H1 (cell line): ENCODE measurements around the gene C5. TPM values are rescaled to one million over a fixed set of nuclear protein-coding genes. Genes with fewer than 3 reads are reported as not detected.

Source experiments
- CTCF ChIA-PET: fragments of 300-600 bp; sonication (Branson Sonifier 250); formaldehyde crosslinking; loops from one replicate; lab custom pipeline; 2021; ENCODE audit not compliant: partially characterized antibody; lab: Charles Lee
- POLR2A ChIA-PET: fragments of 300-600 bp; sonication (Branson Sonifier 250); formaldehyde crosslinking; loops from one replicate; lab custom pipeline; 2021; ENCODE audit warnings: inconsistent platforms; ENCODE audit not compliant: partially characterized antibody; lab: Charles Lee
- DNase-seq, 2 experiments: peaks; one replicate each; pipeline versions ENCODE4 v3.0.0 to v3.0.0-alpha.2; 2010 to 2022; ENCODE audit warnings: low spot score in 2 of 2, low read depth in 1 of 2, mixed read lengths in 1 of 2
- FAIRE-seq: peaks from 2 replicates; lab custom pipeline; 2011; peaks lifted over from hg19 to GRCh38; lab: Jason Lieb, UNC
- H2AFZ ChIP-seq: 2 replicates; pipeline ENCODE4 v1.8.1; 2012; ENCODE audit warnings: low read length, inconsistent platforms
- H2AK5ac ChIP-seq: 2 replicates; pipeline ENCODE4 v1.6.1; 2013; ENCODE audit warnings: low read depth, low read length
- H2BK120ac ChIP-seq: replicated peaks from 2 replicates; pipeline ENCODE3; 2013; ENCODE audit warnings: low read depth, low read length, inconsistent platforms
- H2BK12ac ChIP-seq: 2 replicates; pipeline ENCODE4 v1.6.1; 2013; ENCODE audit warnings: low read depth, low read length
- H2BK15ac ChIP-seq: 2 replicates; pipeline ENCODE4 v1.6.1; 2013; ENCODE audit warnings: low read length
- H2BK20ac ChIP-seq: 2 replicates; pipeline ENCODE4 v1.6.1; 2013; ENCODE audit warnings: low read length
- H2BK5ac ChIP-seq: 2 replicates; pipeline ENCODE4 v1.6.1; 2013; ENCODE audit warnings: low read depth, low read length
- H3K14ac ChIP-seq: 2 replicates; pipeline ENCODE4 v1.6.1; 2013; ENCODE audit warnings: inconsistent platforms; ENCODE audit not compliant: insufficient read length
- H3K18ac ChIP-seq: 2 replicates; pipeline ENCODE4 v1.6.1; 2013; ENCODE audit warnings: low read length; ENCODE audit errors: extremely low read depth
- H3K23ac ChIP-seq: 2 replicates; pipeline ENCODE4 v1.6.1; 2013; ENCODE audit warnings: inconsistent platforms; ENCODE audit not compliant: insufficient read length
- H3K23me2 ChIP-seq: 2 replicates; pipeline ENCODE4 v1.6.1; 2013; ENCODE audit warnings: low read depth, low read length
- H3K27ac ChIP-seq: 2 replicates; pipeline ENCODE4 v1.6.1; 2011; ENCODE audit warnings: low read depth, low read length, inconsistent platforms
- H3K27me3 ChIP-seq, 4 experiments: replicated peaks in 1 of 4; 1 replicate in 1 of 4; 2 replicates in 3 of 4; pipeline versions ENCODE4 v1.6.1 to v1.8.1; 2011 to 2013; ENCODE audit warnings: low read length in 3 of 4, mild to moderate bottlenecking in 3 of 4, inconsistent platforms in 2 of 4, mixed read lengths in 2 of 4, moderate library complexity in 1 of 4; ENCODE audit not compliant: control insufficient read depth in 3 of 4, insufficient read depth in 3 of 4; ENCODE audit errors: extremely low read depth in 1 of 4
- H3K36me3 ChIP-seq, 4 experiments: 2 replicates each; pipeline versions ENCODE4 v1.6.1 to v1.8.1; 2011 to 2013; ENCODE audit warnings: mild to moderate bottlenecking in 4 of 4, low read length in 3 of 4, moderate library complexity in 2 of 4, control low read depth in 1 of 4, inconsistent platforms in 1 of 4; ENCODE audit not compliant: insufficient read depth in 4 of 4, control insufficient read depth in 2 of 4
- H3K4ac ChIP-seq: replicated peaks from 2 replicates; pipeline ENCODE3; 2013; ENCODE audit warnings: low read length, low read depth, mixed read lengths, inconsistent platforms; ENCODE audit not compliant: insufficient read length
- H3K4me1 ChIP-seq, 4 experiments: replicated peaks in 1 of 4; 1 replicate in 1 of 4; 2 replicates in 3 of 4; pipeline versions ENCODE4 v1.6.1 to v1.8.1; 2011 to 2013; ENCODE audit warnings: low read length in 3 of 4, inconsistent platforms in 2 of 4, mixed read lengths in 1 of 4; ENCODE audit not compliant: insufficient read depth in 4 of 4, control insufficient read depth in 3 of 4
- H3K4me2 ChIP-seq, 2 experiments: 2 replicates each; pipeline versions ENCODE4 v1.6.1 to v1.8.1; 2011 to 2013; ENCODE audit warnings: low read depth in 2 of 2, low read length in 2 of 2, control low read depth in 1 of 2, inconsistent platforms in 1 of 2, mild to moderate bottlenecking in 1 of 2; ENCODE audit not compliant: insufficient read depth in 1 of 2
- H3K4me3 ChIP-seq, 4 experiments: fragments of 200-600, 300-600 bp in 1 of 4; sonication (generic), shearing (Covaris generic), sonication (Bioruptor Twin) in 1 of 4; 2 replicates each; pipeline versions ENCODE4 v1.5.1 to v1.8.1; 2011 to 2016; ENCODE audit warnings: low read length in 4 of 4, low read depth in 3 of 4, control low read depth in 2 of 4, inconsistent platforms in 2 of 4, mild to moderate bottlenecking in 2 of 4, mixed read lengths in 1 of 4, moderate library complexity in 1 of 4; ENCODE audit not compliant: insufficient read depth in 2 of 4; ENCODE audit errors: extremely low read depth in 1 of 4
- H3K56ac ChIP-seq: replicated peaks from 2 replicates; pipeline ENCODE3; 2013; ENCODE audit warnings: low read depth, mild to moderate bottlenecking, mixed read lengths, low read length, inconsistent platforms; ENCODE audit not compliant: insufficient read length
- H3K79me1 ChIP-seq: 2 replicates; pipeline ENCODE4 v1.6.1; 2013; ENCODE audit warnings: low read depth, low read length, control low read depth
- H3K79me2 ChIP-seq, 2 experiments: 2 replicates each; pipeline versions ENCODE4 v1.6.1 to v1.8.1; 2012 to 2013; ENCODE audit warnings: low read length in 2 of 2, mild to moderate bottlenecking in 2 of 2, inconsistent platforms in 1 of 2; ENCODE audit not compliant: insufficient read depth in 2 of 2, control insufficient read depth in 1 of 2
- H3K9ac ChIP-seq, 4 experiments: replicated peaks in 1 of 4; 1 replicate in 1 of 4; 2 replicates in 3 of 4; pipeline versions ENCODE4 v1.6.1 to v1.8.1; 2011 to 2013; ENCODE audit warnings: low read depth in 3 of 4, low read length in 3 of 4, control low read depth in 2 of 4, mild to moderate bottlenecking in 2 of 4, moderate library complexity in 2 of 4, inconsistent platforms in 1 of 4; ENCODE audit errors: extremely low read depth in 1 of 4
- H3K9me3 ChIP-seq, 2 experiments: 2 replicates each; pipeline versions ENCODE4 v1.6.1 to v1.8.1; 2012 to 2013; ENCODE audit warnings: mild to moderate bottlenecking in 2 of 2, moderate library complexity in 2 of 2, control low read depth in 1 of 2, inconsistent platforms in 1 of 2, low read depth in 1 of 2, low read length in 1 of 2, mixed read lengths in 1 of 2; ENCODE audit not compliant: insufficient read depth in 2 of 2
- H4K20me1 ChIP-seq, 2 experiments: replicated peaks in 1 of 2; 2 replicates each; pipeline versions ENCODE3 to v1.8.1; 2011 to 2013; ENCODE audit warnings: inconsistent platforms in 2 of 2, low read length in 2 of 2, mild to moderate bottlenecking in 1 of 2; ENCODE audit not compliant: insufficient read depth in 2 of 2, control insufficient read depth in 1 of 2
- H4K5ac ChIP-seq: 2 replicates; pipeline ENCODE4 v1.6.1; 2013; ENCODE audit warnings: low read length, low read depth, mixed read lengths, inconsistent platforms; ENCODE audit not compliant: insufficient read length
- H4K8ac ChIP-seq: 2 replicates; pipeline ENCODE4 v1.8.0; 2013; ENCODE audit warnings: mild to moderate bottlenecking, moderate library complexity, low read length, inconsistent platforms; ENCODE audit not compliant: insufficient read depth; ENCODE audit errors: extremely low read depth
- H4K91ac ChIP-seq: replicated peaks from 2 replicates; pipeline ENCODE3; 2013; ENCODE audit warnings: low read length, mixed read lengths, inconsistent platforms; ENCODE audit not compliant: insufficient read length
- CBX8 ChIP-seq: fragments of 300-800, 300-1000 bp; sonication (generic); IDR thresholded peaks from 2 replicates; pipeline ENCODE4 v1.7.1; 2016; ENCODE audit warnings: low read depth, low read length, borderline replicate concordance
- CEBPB ChIP-seq: IDR thresholded peaks from 2 replicates; pipeline ENCODE4 v1.6.1; 2012; ENCODE audit warnings: low read depth, low read length
- PHF8 ChIP-seq: fragments of 200-600 bp; sonication (generic); conservative IDR thresholded peaks from 2 replicates; pipeline ENCODE4 v1.7.1; 2012; ENCODE audit warnings: low read depth, mild to moderate bottlenecking, inconsistent platforms, low read length, moderate library complexity
- SUZ12 ChIP-seq: fragments of 200-600 bp; sonication (generic); IDR thresholded peaks from 2 replicates; pipeline ENCODE4 v1.6.1; 2012; ENCODE audit warnings: mild to moderate bottlenecking, inconsistent platforms, low read length, moderate library complexity, mixed read lengths
- WGBS, 2 experiments: shearing (Covaris generic) in 1 of 2; methylation state at CpG; one replicate each; pipeline versions ENCODE4 v1.1.6 to v1.1.7; 2013 to 2015; ENCODE audit warnings: low lambda C conversion rate in 2 of 2, mixed read lengths in 2 of 2, inconsistent platforms in 1 of 2, low coverage in 1 of 2, missing lambda C conversion rate in 1 of 2; ENCODE audit not compliant: insufficient replicate concordance in 2 of 2, insufficient coverage in 1 of 2, insufficient read length in 1 of 2; ENCODE audit errors: extremely low coverage in 1 of 2, missing lambda C conversion rate in 1 of 2; 5-methylcytosine and 5-hydroxymethylcytosine counted together
- polyA plus RNA-seq, 7 experiments: library from polyadenylated mRNA; depleted of rRNA in 3 of 7; stranded (reverse) in 5 of 7; unstranded in 2 of 7; fragments of >200 nt in 5 of 7; fragments of 200-250 nt in 2 of 7; gene quantifications; 1 replicate in 5 of 7; 2 replicates in 1 of 7; 4 replicates in 1 of 7; pipeline versions ENCODE4 v1.2.1 to v1.2.3, GENCODE V29; 2011 to 2013; ENCODE audit warnings: missing spikeins in 2 of 7, mixed read lengths in 2 of 7
- total RNA-seq: library from RNA; stranded (reverse); fragmentation: NEBNext Ultra II Directional; extraction: Animal tissue kit (Norgen Biotek cat#: 25700); gene quantifications from 2 replicates; pipeline ENCODE4 v1.2.1, GENCODE V29; 2021

C5 gene
- total and polyA plus RNA-seq, 2 of the 8 experiments (the other 6 are each of a cell fraction or from before 2014, with no cell fraction given): 0.24 to 0.35 TPM

- no peaks in the 10 kb centered on the region for H3K79me1 ChIP-seq
- H2BK15ac ChIP-seq: no peak overlapping the region
- H3K23me2 ChIP-seq: peaks cover 14% of the 10 kb centered on the region
- H3K4ac ChIP-seq: no peak overlapping the region
- H3K27ac ChIP-seq: no peak overlapping the region
- TF ChIP-seq CBX8 (no peak), SUZ12 (0 out of 2 replicates have a peak, but pooled peaks have one; percentile 26), CEBPB (peak; percentile 82), PHF8 (no peak)
- H3K56ac ChIP-seq: no peak overlapping the region
- H4K91ac ChIP-seq: no peak overlapping the region
- no peak overlapping the region for H2BK12ac ChIP-seq
- CTCF ChIA-PET: interaction anchor here (1.0 to 4.0 kb wide), 5 partner anchors 11 to 338 kb away, joined by 4 to 24 read pairs (median 5); no protein-coding TSS in a partner anchor
- no peak overlapping the region for H3K18ac ChIP-seq
- no peak for DNase-seq
- H3K4me1 ChIP-seq: peaks cover 0 to 3% (median 0%) of the 10 kb centered on the region in 4 experiments; a peak in 2 of 7 replicates
- no peak overlapping the region for H3K14ac ChIP-seq
- WGBS, 2 experiments: 50% methylated on average over 16 of the region's 16 CpGs; no CpG with 5 or more reads in 1 of the 2 experiments
- no peak for FAIRE-seq
- no peak overlapping the region for H3K23ac ChIP-seq
- H3K36me3 ChIP-seq: no peaks in the 10 kb centered on the region
- H4K5ac ChIP-seq: no peak overlapping the region
- H2BK20ac ChIP-seq: no peak overlapping the region
- no peaks in the 10 kb centered on the region for H3K9me3 ChIP-seq
- H2BK120ac ChIP-seq: no peak overlapping the region
- no peak overlapping the region for H2BK5ac ChIP-seq
- peak overlapping the region in 1 of 4 experiments; percentile 9; a peak in 1 of 8 replicates for H3K4me3 ChIP-seq
- H4K20me1 ChIP-seq: no peaks in the 10 kb centered on the region
- no peak overlapping the region for H2AFZ ChIP-seq
- no peak overlapping the region for H3K9ac ChIP-seq
- no peak overlapping the region for H4K8ac ChIP-seq
- no peak overlapping the region for H3K4me2 ChIP-seq
- H3K27me3 ChIP-seq: peaks cover 6 to 40% (median 28%) of the 10 kb centered on the region in 4 experiments
- H3K79me2 ChIP-seq: no peaks in the 10 kb centered on the region
- POLR2A ChIA-PET: interaction anchor here (1.6 kb wide), 1 partner anchor 10 kb away, joined by 4 read pairs; no protein-coding TSS in a partner anchor
- no peak overlapping the region for H2AK5ac ChIP-seq
Measured at GRCh38 chr9:121071756-121072421, 21.8 kb upstream of the C5 start.
